ENCODE data around the gene MYO5B. TPM values are rescaled to one million over a fixed set of nuclear protein-coding genes. Genes with fewer than 3 reads are reported as not detected.

Gene MYO5B
- polyA plus RNA-seq, 1 donor (not counting 4 experiments of a cell fraction or from before 2014, with no cell fraction given): 6.8 TPM

DNA sequence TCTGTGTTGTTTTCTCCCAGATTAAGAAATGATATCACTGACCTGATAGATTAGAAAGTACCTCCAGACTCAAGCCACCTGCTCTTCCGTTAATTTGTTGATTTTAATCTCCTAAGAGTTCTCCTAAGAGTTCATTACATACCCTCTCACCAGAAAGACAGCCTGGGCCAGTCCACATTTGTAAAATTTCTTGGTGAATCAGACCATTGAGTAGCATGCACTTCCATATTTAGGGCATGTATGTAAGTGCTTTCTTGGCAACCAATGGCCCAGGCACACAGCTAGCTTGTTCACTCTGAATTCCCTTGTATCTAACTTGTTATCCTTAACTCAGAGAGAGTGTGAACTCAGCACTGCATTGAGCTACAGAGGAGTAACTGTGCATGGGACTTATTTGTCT, 223.5 kb downstream of the MYO5B start:
- Histone ChIP-seq H3K36me3 (ENCODE audit: control insufficient read depth in 2 of 2, extremely low read depth in 1 of 2, insufficient read depth in 2 of 2, low read length in 2 of 2) (no peaks in the 10 kb centered on the region), H3K9me1 (ENCODE audit: control insufficient read depth, extremely low read depth, insufficient read depth, low read length) (no peaks in the 10 kb centered on the region), H3K9me3 (ENCODE audit: control insufficient read depth, low read depth, low read length) (no peaks in the 10 kb centered on the region), H3K27ac (ENCODE audit: control insufficient read depth, insufficient read depth, low read length) (no peak overlapping the region), H3K4me2 (ENCODE audit: control insufficient read depth, extremely low read depth, insufficient read depth, low read depth, low read length) (no peak overlapping the region), H3K27me3 (ENCODE audit: control insufficient read depth, extremely low read depth, insufficient read depth, low read length) (peaks cover 6% of the 10 kb centered on the region), H3K9ac (ENCODE audit: control insufficient read depth, extremely low read depth, insufficient read depth, low read length) (no peak overlapping the region), H4K20me1 (ENCODE audit: control insufficient read depth, extremely low read depth, insufficient read depth, low read length) (no peaks in the 10 kb centered on the region), H2AFZ (ENCODE audit: control insufficient read depth, low read length) (no peak overlapping the region), H3K4me3 (ENCODE audit: control insufficient read depth in 2 of 3, extremely low read depth in 1 of 3, insufficient read depth in 2 of 3, low read depth in 1 of 3, low read length in 3 of 3) (no peak overlapping the region), H3K79me2 (ENCODE audit: control insufficient read depth, insufficient read depth, low read length) (no peaks in the 10 kb centered on the region), H3K4me1 (ENCODE audit: control insufficient read depth, extremely low read depth, insufficient read depth, low read length) (no peaks in the 10 kb centered on the region)
- dilution Hi-C loops (cut with MboI; ENCODE audit: extremely low pct_ligation_motif_present, low sequenced_read_pairs): no loop called here
- FAIRE-seq: no peak
- TF ChIP-seq EZH2 (IDR thresholded peaks at IDR 0.05; ENCODE audit: low read length): no peak
- TF ChIP-seq, protein P1, sequence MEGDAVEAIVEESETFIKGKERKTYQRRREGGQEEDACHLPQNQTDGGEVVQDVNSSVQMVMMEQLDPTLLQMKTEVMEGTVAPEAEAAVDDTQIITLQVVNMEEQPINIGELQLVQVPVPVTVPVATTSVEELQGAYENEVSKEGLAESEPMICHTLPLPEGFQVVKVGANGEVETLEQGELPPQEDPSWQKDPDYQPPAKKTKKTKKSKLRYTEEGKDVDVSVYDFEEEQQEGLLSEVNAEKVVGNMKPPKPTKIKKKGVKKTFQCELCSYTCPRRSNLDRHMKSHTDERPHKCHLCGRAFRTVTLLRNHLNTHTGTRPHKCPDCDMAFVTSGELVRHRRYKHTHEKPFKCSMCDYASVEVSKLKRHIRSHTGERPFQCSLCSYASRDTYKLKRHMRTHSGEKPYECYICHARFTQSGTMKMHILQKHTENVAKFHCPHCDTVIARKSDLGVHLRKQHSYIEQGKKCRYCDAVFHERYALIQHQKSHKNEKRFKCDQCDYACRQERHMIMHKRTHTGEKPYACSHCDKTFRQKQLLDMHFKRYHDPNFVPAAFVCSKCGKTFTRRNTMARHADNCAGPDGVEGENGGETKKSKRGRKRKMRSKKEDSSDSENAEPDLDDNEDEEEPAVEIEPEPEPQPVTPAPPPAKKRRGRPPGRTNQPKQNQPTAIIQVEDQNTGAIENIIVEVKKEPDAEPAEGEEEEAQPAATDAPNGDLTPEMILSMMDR (optimal IDR thresholded peaks at IDR 0.05 in 1 of 3, IDR thresholded peaks at IDR 0.05 in 1 of 3, conservative IDR thresholded peaks at IDR 0.05 in 1 of 3; ENCODE audit: extremely low read depth in 1 of 3, insufficient read depth in 2 of 3, low read length in 3 of 3): no peak
- DNase-seq (ENCODE audit: low read depth, low spot score): no peak

DNA sequence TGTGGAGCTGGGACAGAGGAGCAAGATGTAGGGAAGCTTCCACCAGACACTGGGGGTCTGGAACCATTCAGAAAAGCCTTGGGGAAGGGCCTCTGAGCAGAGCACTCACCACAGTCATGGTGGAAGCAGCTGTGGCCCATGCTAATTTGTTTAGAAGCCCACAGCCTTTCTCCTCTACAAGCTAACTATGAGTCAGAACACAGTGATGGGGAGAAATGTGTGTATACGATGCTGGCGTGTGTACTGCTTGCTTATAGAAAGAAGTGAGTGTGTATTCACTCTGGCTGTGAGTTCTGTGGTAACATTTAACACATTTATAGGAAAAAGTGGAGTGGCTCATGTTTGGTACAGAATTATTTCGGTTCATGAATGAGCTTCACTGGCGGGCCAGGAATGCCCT, 224.6 kb downstream of the MYO5B start:
- no peaks in the 10 kb centered on the region for H3K79me2 ChIP-seq (ENCODE audit: control insufficient read depth, insufficient read depth, low read length)
- DNase-seq (ENCODE audit: low read depth, low spot score) (no peak), FAIRE-seq (no peak)
- H3K9ac ChIP-seq (ENCODE audit: control insufficient read depth, extremely low read depth, insufficient read depth, low read length): no peak overlapping the region
- H4K20me1 ChIP-seq (ENCODE audit: control insufficient read depth, extremely low read depth, insufficient read depth, low read length): no peaks in the 10 kb centered on the region
- no peak overlapping the region for H2AFZ ChIP-seq (ENCODE audit: control insufficient read depth, low read length)
- H3K4me3 ChIP-seq (ENCODE audit: control insufficient read depth in 2 of 3, extremely low read depth in 1 of 3, insufficient read depth in 2 of 3, low read depth in 1 of 3, low read length in 3 of 3): no peak overlapping the region
- H3K9me1 ChIP-seq (ENCODE audit: control insufficient read depth, extremely low read depth, insufficient read depth, low read length): no peaks in the 10 kb centered on the region
- H3K9me3 ChIP-seq (ENCODE audit: control insufficient read depth, low read depth, low read length): no peaks in the 10 kb centered on the region
- no peak overlapping the region for H3K4me2 ChIP-seq (ENCODE audit: control insufficient read depth, extremely low read depth, insufficient read depth, low read depth, low read length)
- dilution Hi-C loops (cut with MboI; ENCODE audit: extremely low pct_ligation_motif_present, low sequenced_read_pairs): no loop called here
- H3K27ac ChIP-seq (ENCODE audit: control insufficient read depth, insufficient read depth, low read length): no peak overlapping the region
- TF ChIP-seq, protein P1 (optimal IDR thresholded peaks at IDR 0.05 in 1 of 3, IDR thresholded peaks at IDR 0.05 in 1 of 3, conservative IDR thresholded peaks at IDR 0.05 in 1 of 3; ENCODE audit: extremely low read depth in 1 of 3, insufficient read depth in 2 of 3, low read length in 3 of 3): no peak
- TF ChIP-seq EZH2 (IDR thresholded peaks at IDR 0.05; ENCODE audit: low read length): no peak
- H3K4me1 ChIP-seq (ENCODE audit: control insufficient read depth, extremely low read depth, insufficient read depth, low read length): no peaks in the 10 kb centered on the region
- H3K36me3 ChIP-seq (ENCODE audit: control insufficient read depth in 2 of 2, extremely low read depth in 1 of 2, insufficient read depth in 2 of 2, low read length in 2 of 2): no peaks in the 10 kb centered on the region
- H3K27me3 ChIP-seq (ENCODE audit: control insufficient read depth, extremely low read depth, insufficient read depth, low read length): peaks cover 4% of the 10 kb centered on the region

All from keratinocyte (primary cell).